ENCODE data around the gene IL23A.
"Not testable (repeated sequence)": the region's sequence is repeated elsewhere in the genome, so short reads cannot be mapped to it uniquely, and the experiment has no call there.

IL23A gene

DNA sequence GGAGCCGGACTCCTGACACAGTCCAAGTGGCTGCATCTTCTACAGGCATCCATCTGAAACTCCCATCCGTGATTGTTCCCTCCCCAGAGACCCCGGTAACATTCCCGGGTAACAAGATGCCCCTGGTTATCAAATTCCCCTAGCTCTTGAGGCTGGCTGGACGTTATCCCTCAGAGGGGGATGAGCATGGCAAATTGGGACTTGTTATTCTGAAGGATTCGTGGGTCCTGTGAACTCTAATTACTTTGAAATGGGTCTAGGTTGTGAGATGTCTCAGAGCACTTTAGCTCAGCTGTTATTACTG lies 4.2 kb upstream of the IL23A start:
- TF ChIP-seq, protein P1, sequence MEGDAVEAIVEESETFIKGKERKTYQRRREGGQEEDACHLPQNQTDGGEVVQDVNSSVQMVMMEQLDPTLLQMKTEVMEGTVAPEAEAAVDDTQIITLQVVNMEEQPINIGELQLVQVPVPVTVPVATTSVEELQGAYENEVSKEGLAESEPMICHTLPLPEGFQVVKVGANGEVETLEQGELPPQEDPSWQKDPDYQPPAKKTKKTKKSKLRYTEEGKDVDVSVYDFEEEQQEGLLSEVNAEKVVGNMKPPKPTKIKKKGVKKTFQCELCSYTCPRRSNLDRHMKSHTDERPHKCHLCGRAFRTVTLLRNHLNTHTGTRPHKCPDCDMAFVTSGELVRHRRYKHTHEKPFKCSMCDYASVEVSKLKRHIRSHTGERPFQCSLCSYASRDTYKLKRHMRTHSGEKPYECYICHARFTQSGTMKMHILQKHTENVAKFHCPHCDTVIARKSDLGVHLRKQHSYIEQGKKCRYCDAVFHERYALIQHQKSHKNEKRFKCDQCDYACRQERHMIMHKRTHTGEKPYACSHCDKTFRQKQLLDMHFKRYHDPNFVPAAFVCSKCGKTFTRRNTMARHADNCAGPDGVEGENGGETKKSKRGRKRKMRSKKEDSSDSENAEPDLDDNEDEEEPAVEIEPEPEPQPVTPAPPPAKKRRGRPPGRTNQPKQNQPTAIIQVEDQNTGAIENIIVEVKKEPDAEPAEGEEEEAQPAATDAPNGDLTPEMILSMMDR (IDR thresholded peaks at IDR 0.05; ENCODE audit: insufficient read depth, low read depth, low read length, missing control alignments): no peak
- peak overlapping the region; percentile 77 for H3K4me3 ChIP-seq (ENCODE audit: low read length)

DNA sequence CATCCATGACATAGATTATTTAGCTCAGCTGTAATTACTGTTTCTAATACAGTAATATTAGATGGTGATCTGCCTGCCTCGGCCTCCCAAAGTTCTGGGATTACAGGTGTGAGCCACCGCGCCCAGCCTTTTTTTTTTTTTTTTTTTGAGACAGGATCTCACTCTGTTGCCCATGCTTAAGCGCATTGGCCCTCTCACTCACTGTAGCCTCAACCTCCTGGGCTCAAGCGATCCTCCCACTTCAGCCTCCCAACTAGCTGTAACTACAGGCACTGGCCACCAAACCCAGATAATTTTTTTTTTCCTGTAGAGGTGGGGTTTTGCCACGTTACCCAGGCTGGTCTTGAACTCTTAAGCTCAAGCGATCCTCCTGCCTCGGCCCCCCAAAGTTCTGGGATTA lies 3.2 kb upstream of the IL23A start:
- not testable (repeated sequence) for DNase-seq (ENCODE audit: low read depth); H3K4me3 ChIP-seq (ENCODE audit: low read length)

More for the DNA sequence above, 4.2 kb upstream of the IL23A start:
- DNase-seq (ENCODE audit: low read depth): no peak

DNA sequence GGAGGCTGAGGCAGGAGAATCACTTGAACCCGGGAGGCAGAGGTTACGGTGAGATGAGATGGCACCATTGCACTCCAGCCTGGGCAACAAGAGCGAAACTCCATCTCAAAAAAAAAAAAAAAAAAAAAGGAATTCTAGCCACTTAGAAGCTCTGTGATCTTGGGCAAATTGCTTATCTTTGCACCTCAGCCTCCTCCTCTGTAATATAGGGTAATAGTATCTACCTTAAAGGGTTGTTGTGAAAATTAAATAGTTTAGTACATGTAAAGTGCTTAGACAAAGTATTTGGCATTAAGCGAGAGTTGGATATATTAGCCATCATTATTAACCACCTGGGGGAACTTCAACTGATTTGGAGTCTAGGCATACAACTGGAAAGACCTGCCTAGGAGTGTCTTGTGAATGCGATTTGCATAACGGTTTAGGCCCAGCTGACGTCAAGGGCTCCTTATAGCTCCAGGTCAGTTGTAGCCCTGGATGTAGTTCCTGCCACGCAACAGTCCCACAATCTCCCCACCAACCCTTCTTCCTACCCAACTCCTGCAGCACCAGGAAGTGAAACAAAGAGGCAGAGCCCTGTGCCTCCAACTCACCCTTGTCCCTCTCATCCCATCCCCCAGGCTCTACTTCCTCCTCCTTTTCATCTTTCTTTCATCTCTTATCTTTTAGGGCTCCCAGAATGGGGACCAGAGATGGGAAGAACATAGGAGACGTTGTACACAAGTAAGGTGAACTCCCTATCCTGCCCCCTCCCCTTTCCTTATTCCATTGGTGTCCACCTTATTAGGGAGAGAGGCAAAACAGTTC lies 2.1 kb upstream of the IL23A start:
- DNase-seq (ENCODE audit: low read depth): peak; percentile 62
- TF ChIP-seq, protein P1 (IDR thresholded peaks at IDR 0.05; ENCODE audit: insufficient read depth, low read depth, low read length, missing control alignments): no peak
- no peak overlapping the region for H3K4me3 ChIP-seq (ENCODE audit: low read length)

DNA sequence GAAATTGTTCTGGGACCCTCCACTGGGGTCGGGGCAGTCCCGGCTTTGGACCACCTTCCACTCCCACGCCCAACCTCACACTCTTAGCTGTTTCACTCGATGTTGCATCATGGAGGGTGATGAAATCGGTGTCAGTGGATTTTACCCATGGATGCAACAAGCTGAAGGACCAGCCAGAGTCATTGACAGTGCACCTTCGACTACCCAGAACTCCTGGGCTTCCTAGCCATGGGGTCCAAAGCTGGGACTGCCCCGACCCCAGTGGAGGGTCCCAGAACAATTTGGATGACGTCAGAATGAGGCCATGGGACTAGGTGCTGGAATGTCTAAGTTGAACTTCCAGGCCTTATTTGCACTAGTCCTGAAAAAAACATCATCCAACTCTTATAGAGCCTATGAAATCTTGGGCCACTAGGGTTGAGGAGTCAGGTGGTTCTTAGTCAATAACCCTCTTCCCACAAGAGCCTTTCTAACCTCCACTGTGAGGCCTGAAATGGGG lies 882 bp upstream of the IL23A start:
- no peak overlapping the region for H3K4me3 ChIP-seq (ENCODE audit: low read length)
- DNase-seq (ENCODE audit: low read depth): peak; percentile 27
- TF ChIP-seq, protein P1 (IDR thresholded peaks at IDR 0.05; ENCODE audit: insufficient read depth, low read depth, low read length, missing control alignments): no peak

DNA sequence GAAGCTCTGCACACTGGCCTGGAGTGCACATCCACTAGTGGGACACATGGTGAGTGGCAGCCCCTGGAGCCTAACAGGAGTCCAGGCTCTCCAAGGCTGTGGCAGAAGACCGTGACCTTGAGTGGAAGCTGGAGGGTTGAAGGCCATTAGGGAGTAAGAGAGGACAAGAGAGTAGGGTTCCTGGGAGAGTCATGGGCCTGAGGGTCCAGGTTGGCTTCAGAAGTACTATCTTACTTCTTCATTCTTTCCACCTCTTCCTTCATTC lies 406 bp downstream of the IL23A start:
- TF ChIP-seq, protein P1 (IDR thresholded peaks at IDR 0.05; ENCODE audit: insufficient read depth, low read depth, low read length, missing control alignments): no peak
- H3K4me3 ChIP-seq (ENCODE audit: low read length): no peak overlapping the region
- no peak for DNase-seq (ENCODE audit: low read depth)

DNA sequence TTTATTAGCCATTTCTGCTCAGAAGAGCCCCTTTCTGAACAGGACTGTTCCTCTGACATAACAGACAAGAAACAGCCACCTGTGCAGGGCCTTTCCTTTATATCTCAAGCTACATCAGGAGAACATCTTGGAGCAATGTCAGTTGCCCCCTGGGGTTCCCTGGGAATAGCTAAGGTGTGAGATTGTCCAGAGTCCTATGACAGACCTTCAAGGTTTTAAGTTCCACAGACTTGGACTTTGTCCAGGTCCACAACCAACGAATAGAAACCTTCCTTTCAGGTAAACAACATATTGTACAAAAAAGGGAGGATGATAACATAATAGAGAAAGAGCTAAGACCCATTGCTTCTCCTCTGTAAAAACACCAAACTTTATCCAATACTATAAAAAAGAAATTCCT lies 2.9 kb downstream of the IL23A start:
- TF ChIP-seq, protein P1 (IDR thresholded peaks at IDR 0.05; ENCODE audit: insufficient read depth, low read depth, low read length, missing control alignments): no peak
- DNase-seq (ENCODE audit: low read depth): no peak
- H3K4me3 ChIP-seq (ENCODE audit: low read length): no peak overlapping the region

DNA sequence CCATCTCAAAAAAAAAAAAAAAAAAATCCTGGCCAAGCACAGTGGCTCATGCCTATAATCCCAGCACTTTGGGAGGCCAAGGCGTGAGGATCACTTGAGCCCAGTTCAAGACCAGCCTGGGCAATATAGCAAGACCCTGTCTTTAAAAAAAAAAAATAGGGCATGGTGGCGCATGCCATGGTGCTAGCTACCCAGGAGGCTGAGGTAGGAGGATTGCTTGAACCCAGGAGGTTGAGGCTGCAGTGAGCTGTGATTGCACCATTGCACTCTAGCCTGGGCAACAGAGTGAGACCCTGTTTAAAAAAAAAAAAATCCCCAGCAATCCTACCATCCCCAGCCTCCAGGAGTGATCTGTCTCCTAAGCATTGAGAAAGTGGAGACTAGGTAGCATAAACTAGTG lies 3.6 kb downstream of the IL23A start:
- not testable (repeated sequence) for DNase-seq (ENCODE audit: low read depth); H3K4me3 ChIP-seq (ENCODE audit: low read length)

DNA sequence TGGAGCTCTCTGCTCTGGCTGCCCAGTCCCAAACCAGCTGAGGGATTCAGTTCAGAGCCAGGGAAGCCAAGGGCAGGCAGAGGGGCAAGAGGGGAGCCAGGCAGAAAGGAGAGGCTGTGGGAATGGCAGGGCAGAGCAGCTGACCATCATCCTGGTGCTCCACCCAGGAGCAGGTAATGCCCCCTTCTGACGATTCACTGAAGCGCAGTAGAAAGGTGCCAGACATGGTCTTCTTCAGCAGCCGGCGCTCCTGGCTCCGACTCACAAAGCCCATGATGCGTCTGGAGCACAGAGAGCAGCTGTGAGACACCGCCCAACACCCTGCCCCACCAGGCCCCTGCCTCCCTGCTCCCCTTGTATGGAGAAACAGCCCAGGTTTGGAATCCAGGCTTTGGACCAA lies 8.0 kb downstream of the IL23A start:
- TF ChIP-seq, protein P1 (IDR thresholded peaks at IDR 0.05; ENCODE audit: insufficient read depth, low read depth, low read length, missing control alignments): no peak
- no peak overlapping the region for H3K4me3 ChIP-seq (ENCODE audit: low read length)
- DNase-seq (ENCODE audit: low read depth): peak; percentile 22

DNA sequence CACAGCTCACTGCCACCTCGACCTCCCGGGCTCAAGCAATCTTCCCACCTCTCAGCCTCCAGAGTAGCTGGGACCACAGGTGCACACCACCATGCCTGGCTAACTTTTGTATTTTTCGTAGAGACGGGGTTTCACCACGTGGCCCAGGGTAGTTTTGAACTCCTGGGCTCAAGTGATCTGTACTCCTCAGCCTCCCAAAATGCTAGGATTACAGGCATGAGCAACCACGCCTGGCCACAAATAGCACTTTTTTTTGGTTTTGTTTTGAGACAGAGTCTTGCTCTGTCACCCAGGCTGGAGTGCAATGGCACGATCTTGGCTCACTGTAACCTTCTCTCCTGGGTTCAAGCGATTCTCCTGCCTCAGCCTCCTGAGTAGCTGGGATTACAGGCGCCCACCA lies 8.6 kb downstream of the IL23A start:
- H3K4me3 ChIP-seq (ENCODE audit: low read length); DNase-seq (ENCODE audit: low read depth): not testable (repeated sequence)
